Left colon (tissue), 2 donors: Measurements from ENCODE around the gene TRNP1. TPM values are rescaled to one million over a fixed set of nuclear protein-coding genes. Genes with fewer than 3 reads are reported as not detected.
"Not testable (repeated sequence)": the region's sequence is repeated elsewhere in the genome, so short reads cannot be mapped to it uniquely, and the experiment has no call there.

Experiments used
- ATAC-seq: fragments of 200-7000 bp; cut with Tn5 transposase; one replicate; pipeline ENCODE4 v1.9.1; 2020; ENCODE audit warnings: mild to moderate bottlenecking, moderate library complexity
- DNase-seq, 2 donors: peaks; one replicate each; pipeline ENCODE4 v3.0.0-alpha.2; 2020
- intact Hi-C, 2 donors: fragments of 100-400 bp; cut with DNase I in 1 of 2; cut with micrococcal nuclease in 1 of 2; formaldehyde crosslinking; loops; one replicate each; pipeline versions ENCODE4 v1.11.2 to v1.14.0; 2022; cut with DNase I, micrococcal nuclease
- long read RNA-seq: library from polyadenylated mRNA; unstranded; transcript quantifications from one replicate; pipeline ENCODE4 v2.0.0, GENCODE V29; 2021
- total RNA-seq, 2 donors: library from RNA; stranded (reverse); fragmentation: NEBNext Ultra II Directional; extraction: Animal tissue kit (Norgen Biotek cat#: 25700); gene quantifications; one replicate each; pipeline ENCODE4 v1.2.1, GENCODE V29; 2021
- donor health status: DM: no; HTN: no; CAD: no.
- donor health status: DM: yes; HTN: yes; CAD: no.

The TRNP1 gene
- total RNA-seq: 1 to 10 TPM; 1.3 to 3.0 TPM
- long read RNA-seq, partial matches to known transcripts: 0 of 1 reads
- long read RNA-seq, other reads (novel, unspliced or antisense): 1 of 1 reads

GRCh38 chr1:26993237-26994019 lies at the start of gene TRNP1:
TSS of gene TRNP1 (plus strand) at chr1:26993692. CDS start at chr1:26993787, 95 bp downstream.
- intact Hi-C loops: no loop called here
- DNase-seq (peak in 1 of 2 donors; percentile 75), ATAC-seq (peak; percentile 44)

GRCh38 chr1:26945138-26945537 lies 48.4 kb upstream of the TRNP1 start:
- intact Hi-C loops: no loop called here
- ATAC-seq (peak; percentile 4), DNase-seq (no peak)

- DNase-seq: peak; percentile 82 to 87
- intact Hi-C loops: no loop called here
- ATAC-seq: peak; percentile 94
Observed at GRCh38 chr1:26945728-26946127, 47.8 kb upstream of the TRNP1 start.

- intact Hi-C loops: no loop called here
- ATAC-seq: peak; percentile 41
Observed at GRCh38 chr1:26946270-26946669, 47.2 kb upstream of the TRNP1 start.

GRCh38 chr1:26948725-26949057 lies 44.8 kb upstream of the TRNP1 start:
- ATAC-seq, DNase-seq, intact Hi-C loops: not testable (repeated sequence)

More at GRCh38 chr1:26946270-26946669, 47.2 kb upstream of the TRNP1 start:
- DNase-seq: peak in 1 of 2 donors; percentile 35

- DNase-seq (no peak), ATAC-seq (no peak)
- intact Hi-C loops: no loop called here
Observed at GRCh38 chr1:26949266-26949925, 44.1 kb upstream of the TRNP1 start.

- intact Hi-C loops: no loop called here
- ATAC-seq: no peak
- no peak for DNase-seq
Observed at GRCh38 chr1:26949926-26950319, 43.6 kb upstream of the TRNP1 start.

GRCh38 chr1:26950602-26951001 lies 42.9 kb upstream of the TRNP1 start:
- intact Hi-C loops: no loop called here
- DNase-seq (no peak), ATAC-seq (peak; percentile 7)

GRCh38 chr1:26951216-26951615 lies 42.3 kb upstream of the TRNP1 start:
- intact Hi-C loops: no loop called here
- ATAC-seq (no peak), DNase-seq (no peak)

- intact Hi-C loops: no loop called here
- ATAC-seq (peak; percentile 48), DNase-seq (peak in 1 of 2 donors; percentile 25)
Observed at GRCh38 chr1:26951821-26952497, 41.5 kb upstream of the TRNP1 start.

GRCh38 chr1:26953374-26953773 lies 40.1 kb upstream of the TRNP1 start:
- DNase-seq (no peak), ATAC-seq (no peak)
- intact Hi-C loops: no loop called here

GRCh38 chr1:26956321-26956720 lies 37.2 kb upstream of the TRNP1 start:
- no peak for ATAC-seq
- DNase-seq: no peak
- intact Hi-C loops: no loop called here

- DNase-seq (no peak), ATAC-seq (no peak)
- intact Hi-C loops: no loop called here
Observed at GRCh38 chr1:26957306-26957705, 36.2 kb upstream of the TRNP1 start.

- intact Hi-C loops: no loop called here
- ATAC-seq (no peak), DNase-seq (no peak)
Observed at GRCh38 chr1:26959270-26959669, 34.2 kb upstream of the TRNP1 start.

- ATAC-seq (peak; percentile 96), DNase-seq (peak; percentile 86 to 91)
- intact Hi-C loops: no loop called here
Observed at GRCh38 chr1:26959722-26960624, 33.5 kb upstream of the TRNP1 start, which contains the start of gene KDF1. TSS of gene KDF1 (minus strand) at chr1:26960468. CDS start at chr1:26952380, 8,088 bp downstream.

GRCh38 chr1:26960625-26960966 lies 32.9 kb upstream of the TRNP1 start:
- peak; percentile 27 for ATAC-seq
- intact Hi-C loops: no loop called here
- DNase-seq: no peak

- DNase-seq: no peak
- no peak for ATAC-seq
Observed at GRCh38 chr1:26961826-26962225, 31.7 kb upstream of the TRNP1 start.

GRCh38 chr1:26965213-26965612 lies 28.3 kb upstream of the TRNP1 start:
- ATAC-seq: no peak
- no peak for DNase-seq
- intact Hi-C loops: no loop called here

More at GRCh38 chr1:26961826-26962225, 31.7 kb upstream of the TRNP1 start:
- intact Hi-C loops: no loop called here

- ATAC-seq (no peak), DNase-seq (no peak)
- intact Hi-C loops: no loop called here
Observed at GRCh38 chr1:26965628-26966027, 27.9 kb upstream of the TRNP1 start.
